HG02870 (cell line): ENCODE data around the gene DND1.
"Not testable (repeated sequence)": the region's sequence is repeated elsewhere in the genome, so short reads cannot be mapped to it uniquely, and the experiment has no call there.

Experiments
- ATAC-seq: cut with Tn5 transposase; IDR thresholded peaks from one replicate; pipeline ENCODE4 v1.9.1; 2021; ENCODE audit warnings: mild to moderate bottlenecking, moderate library complexity; ENCODE audit not compliant: unreplicated experiment

DND1 gene

GRCh38 chr5:140673187-140673976 is at the start of gene DND1:
DND1 (minus strand) TSS chr5:140673576; CDS start chr5:140673542, 34 bp downstream.
- ATAC-seq = no peak

- ATAC-seq = not testable (repeated sequence)
These were observed 48.0 kb upstream of the DND1 start for GRCh38 chr5:140721395-140721794.

GRCh38 chr5:140720738-140721137 is 47.4 kb upstream of the DND1 start:
- not testable (repeated sequence) for ATAC-seq

GRCh38 chr5:140718266-140718592 is 44.9 kb upstream of the DND1 start:
- ATAC-seq = no peak

GRCh38 chr5:140716238-140716637 is 42.9 kb upstream of the DND1 start:
- ATAC-seq = not testable (repeated sequence)

- ATAC-seq = no peak
These were observed 40.3 kb upstream of the DND1 start for GRCh38 chr5:140713562-140714094.

- no peak for ATAC-seq
These were observed 38.4 kb upstream of the DND1 start for GRCh38 chr5:140711794-140712193.

GRCh38 chr5:140710899-140711552 is 37.6 kb upstream of the DND1 start:
- ATAC-seq = peak; percentile 91

GRCh38 chr5:140708787-140709186 is 35.4 kb upstream of the DND1 start:
- ATAC-seq = not testable (repeated sequence)

GRCh38 chr5:140707812-140708211 is 34.4 kb upstream of the DND1 start:
- no peak for ATAC-seq

GRCh38 chr5:140700177-140701144 is 27.1 kb upstream of the DND1 start, which contains the start of gene ZMAT2:
ZMAT2 (plus strand) TSS chr5:140700447; CDS start chr5:140700461, 14 bp downstream.
- ATAC-seq = peak; percentile 96

- ATAC-seq = no peak
These were observed 23.6 kb upstream of the DND1 start for GRCh38 chr5:140696891-140697492.

GRCh38 chr5:140694276-140694675 is 20.9 kb upstream of the DND1 start:
- ATAC-seq = no peak

- peak; percentile 98 for ATAC-seq
These were observed 17.9 kb upstream of the DND1 start, which contains the start of the genes HARS1 and HARS2 for GRCh38 chr5:140690941-140691924. HARS1 (minus strand) TSS chr5:140691370; CDS start chr5:140691304, 66 bp downstream. HARS2 (plus strand) TSS chr5:140691455; CDS start chr5:140691649, 194 bp downstream.

- ATAC-seq = no peak
These were observed 17.1 kb upstream of the DND1 start for GRCh38 chr5:140690376-140690932.

- ATAC-seq = no peak
These were observed 5.6 kb upstream of the DND1 start for GRCh38 chr5:140678993-140679392.

- ATAC-seq = peak; percentile 42
These were observed 4.6 kb upstream of the DND1 start for GRCh38 chr5:140677947-140678346.

GRCh38 chr5:140674629-140675028 is 1.3 kb upstream of the DND1 start:
- ATAC-seq = no peak

- no peak for ATAC-seq
These were observed 835 bp upstream of the DND1 start for GRCh38 chr5:140674211-140674610.
